ENCODE measurements around the gene TRAPPC14. TPM values are rescaled to one million over a fixed set of nuclear protein-coding genes. Genes with fewer than 3 reads are reported as not detected.

Gene TRAPPC14
- total RNA-seq, 1 experiment from 2014 or later, result 19.2 TPM

- Histone ChIP-seq H4K20me1 (ENCODE audit: low read length) (peaks cover 6% of the 10 kb centered on the region; the same call in 1 of the 2 replicates), H3K9ac (ENCODE audit: low read length) (no peak overlapping the region), H3K36me3 (ENCODE audit: low read depth, low read length) (peaks cover 10% of the 10 kb centered on the region; the same call in 1 of the 2 replicates), H3K4me1 (ENCODE audit: insufficient read depth, low read length) (peaks cover 23% of the 10 kb centered on the region), H3K79me2 (ENCODE audit: low read length) (peaks cover 42% of the 10 kb centered on the region), H3K9me2 (replicated peaks; ENCODE audit: low read length) (no peaks in the 10 kb centered on the region), H3F3A (ENCODE audit: low read length, unreplicated experiment) (no peaks in the 10 kb centered on the region), H3K27ac (ENCODE audit: low read length) (no peak overlapping the region), H3K9me3 (ENCODE audit: low read length) (no peaks in the 10 kb centered on the region), H3K4me2 (ENCODE audit: low read length) (no peak overlapping the region), H2AFZ (ENCODE audit: low read length) (no peak overlapping the region), H3K4me3 (ENCODE audit: low read length) (no peak overlapping the region), H3K27me3 (ENCODE audit: low read length) (no peaks in the 10 kb centered on the region)
- ATAC-seq (no peak), DNase-seq (no peak)
- intact Hi-C loops (cut with micrococcal nuclease), result no loop called here
- ChIA-PET CTCF (no interaction called here), POLR2A (ENCODE audit: unreplicated experiment) (no interaction called here)
- TF ChIP-seq EZH2phosphoT487 (IDR thresholded peaks at IDR 0.05; ENCODE audit: borderline replicate concordance, low read length) (no peak), EZH2 (IDR thresholded peaks at IDR 0.05; ENCODE audit: low read length, unreplicated experiment) (no peak), CTCF (conservative IDR thresholded peaks at IDR 0.05; ENCODE audit: low read depth, low read length) (no peak)
- BruUV-seq (replicated peaks), result no TSS peak
These were observed 5.4 kb downstream of the TRAPPC14 start for GRCh38 chr7:100152937-100153666.

GRCh38 chr7:100152404-100152803, 6.1 kb downstream of the TRAPPC14 start:
- Histone ChIP-seq H3K27me3 (ENCODE audit: low read length) (no peaks in the 10 kb centered on the region), H3K9me2 (replicated peaks; ENCODE audit: low read length) (no peaks in the 10 kb centered on the region), H4K20me1 (ENCODE audit: low read length) (peaks cover 3% of the 10 kb centered on the region; the same call in 1 of the 2 replicates), H3K9ac (ENCODE audit: low read length) (no peak overlapping the region), H3K79me2 (ENCODE audit: low read length) (peaks cover 35% of the 10 kb centered on the region), H2AFZ (ENCODE audit: low read length) (no peak overlapping the region), H3K4me1 (ENCODE audit: insufficient read depth, low read length) (peaks cover 21% of the 10 kb centered on the region), H3F3A (ENCODE audit: low read length, unreplicated experiment) (no peaks in the 10 kb centered on the region), H3K9me3 (ENCODE audit: low read length) (no peaks in the 10 kb centered on the region), H3K4me2 (ENCODE audit: low read length) (no peak overlapping the region), H3K36me3 (ENCODE audit: low read depth, low read length) (peaks cover 10% of the 10 kb centered on the region; the same call in 1 of the 2 replicates), H3K4me3 (ENCODE audit: low read length) (no peak overlapping the region), H3K27ac (ENCODE audit: low read length) (no peak overlapping the region)
- no peak for TF ChIP-seq EZH2phosphoT487 (IDR thresholded peaks at IDR 0.05; ENCODE audit: borderline replicate concordance, low read length)
- no peak for TF ChIP-seq EZH2 (IDR thresholded peaks at IDR 0.05; ENCODE audit: low read length, unreplicated experiment)
- TF ChIP-seq CTCF (conservative IDR thresholded peaks at IDR 0.05; ENCODE audit: low read depth, low read length), result no peak
- DNase-seq, result no peak
- no peak for ATAC-seq
- ChIA-PET POLR2A (ENCODE audit: unreplicated experiment) (no interaction called here), CTCF (no interaction called here)
- no TSS peak for BruUV-seq (replicated peaks)
- intact Hi-C loops (cut with micrococcal nuclease), result no loop called here
